HG03558 (cell line): ENCODE results near the gene CIAO2B.

Experiments
- ATAC-seq: cut with Tn5 transposase; IDR thresholded peaks from one replicate; pipeline ENCODE4 v1.9.1; 2021; ENCODE audit warnings: moderate number of reproducible peaks; ENCODE audit not compliant: unreplicated experiment; ENCODE audit errors: extremely low read depth

CIAO2B gene

GRCh38 chr16:66923866-66924265, 10.3 kb downstream of the CIAO2B start:
- ATAC-seq = no peak

- ATAC-seq = no peak
Observed at GRCh38 chr16:66923247-66923731, 10.9 kb downstream of the CIAO2B start.

- no peak for ATAC-seq
Observed at GRCh38 chr16:66921729-66922450, 12.3 kb downstream of the CIAO2B start.

GRCh38 chr16:66920924-66921680, 13.1 kb downstream of the CIAO2B start:
- no peak for ATAC-seq

GRCh38 chr16:66920299-66920590, 14.0 kb downstream of the CIAO2B start:
- no peak for ATAC-seq

GRCh38 chr16:66919569-66920298, 14.5 kb downstream of the CIAO2B start:
- ATAC-seq = no peak

GRCh38 chr16:66918803-66919568, 15.2 kb downstream of the CIAO2B start, which contains the start of gene CDH16:
TSS of gene CDH16 (minus strand) at chr16:66918885. CDS start at chr16:66918065, 820 bp downstream.
- no peak for ATAC-seq

- no peak for ATAC-seq
Observed at GRCh38 chr16:66918355-66918754, 15.8 kb downstream of the CIAO2B start.

- ATAC-seq = no peak
Observed at GRCh38 chr16:66917741-66918140, 16.5 kb downstream of the CIAO2B start.

- ATAC-seq = no peak
Observed at GRCh38 chr16:66916518-66916917, 17.7 kb downstream of the CIAO2B start.

- no peak for ATAC-seq
Observed at GRCh38 chr16:66915041-66915440, 19.2 kb downstream of the CIAO2B start.

GRCh38 chr16:66914541-66914940, 19.7 kb downstream of the CIAO2B start:
- no peak for ATAC-seq

- no peak for ATAC-seq
Observed at GRCh38 chr16:66913711-66914110, 20.5 kb downstream of the CIAO2B start.

GRCh38 chr16:66913081-66913480, 21.1 kb downstream of the CIAO2B start:
- ATAC-seq = no peak

GRCh38 chr16:66911801-66912200, 22.4 kb downstream of the CIAO2B start:
- ATAC-seq = no peak

- ATAC-seq = no peak
Observed at GRCh38 chr16:66911112-66911511, 23.1 kb downstream of the CIAO2B start.

- ATAC-seq = no peak
Observed at GRCh38 chr16:66910175-66910940, 23.8 kb downstream of the CIAO2B start.

- ATAC-seq = no peak
Observed at GRCh38 chr16:66908762-66909559, 25.2 kb downstream of the CIAO2B start.

- no peak for ATAC-seq
Observed at GRCh38 chr16:66908116-66908515, 26.1 kb downstream of the CIAO2B start.
